SIG-M5 treated with dmso at 0.1 percent for 504 hours (cell line): ENCODE data around the gene KCNE1.
"Not testable (repeated sequence)": the region's sequence is repeated elsewhere in the genome, so short reads cannot be mapped to it uniquely, and the experiment has no call there.

ENCODE experiments used
- DNase-seq: peaks from one replicate; lab custom pipeline; 2025; ENCODE audit not compliant: unreplicated experiment; lab: John Stamatoyannopoulos, UW

Gene KCNE1

GRCh38 chr21:34514576-34515115 is 2.6 kb upstream of the KCNE1 start:
- DNase-seq, result no peak

- peak; percentile 79 for DNase-seq
Observed at GRCh38 chr21:34513129-34513675, 1.2 kb upstream of the KCNE1 start.

GRCh38 chr21:34511181-34511580 is 829 bp downstream of the KCNE1 start:
- no peak for DNase-seq

GRCh38 chr21:34510148-34511142 is 1.6 kb downstream of the KCNE1 start:
- DNase-seq, result peak; percentile 70

- no peak for DNase-seq
Observed at GRCh38 chr21:34509151-34509550, 2.9 kb downstream of the KCNE1 start.

GRCh38 chr21:34504595-34504994 is 7.4 kb downstream of the KCNE1 start:
- no peak for DNase-seq

GRCh38 chr21:34502480-34503106 is 9.4 kb downstream of the KCNE1 start:
- DNase-seq, result no peak

- no peak for DNase-seq
Observed at GRCh38 chr21:34501716-34502115, 10.3 kb downstream of the KCNE1 start.

- no peak for DNase-seq
Observed at GRCh38 chr21:34500191-34500590, 11.8 kb downstream of the KCNE1 start.

- no peak for DNase-seq
Observed at GRCh38 chr21:34499116-34499515, 12.9 kb downstream of the KCNE1 start.

GRCh38 chr21:34498623-34499022 is 13.4 kb downstream of the KCNE1 start:
- no peak for DNase-seq

- DNase-seq, result not testable (repeated sequence)
Observed at GRCh38 chr21:34483854-34484253, 28.2 kb downstream of the KCNE1 start.

GRCh38 chr21:34483435-34483834 is 28.6 kb downstream of the KCNE1 start:
- not testable (repeated sequence) for DNase-seq

GRCh38 chr21:34467333-34467732 is 44.7 kb downstream of the KCNE1 start:
- DNase-seq, result not testable (repeated sequence)

- not testable (repeated sequence) for DNase-seq
Observed at GRCh38 chr21:34459426-34459825, 52.6 kb downstream of the KCNE1 start.

GRCh38 chr21:34458266-34458665 is 53.7 kb downstream of the KCNE1 start:
- not testable (repeated sequence) for DNase-seq

- not testable (repeated sequence) for DNase-seq
Observed at GRCh38 chr21:34456180-34456579, 55.8 kb downstream of the KCNE1 start.

- DNase-seq, result not testable (repeated sequence)
Observed at GRCh38 chr21:34455628-34456027, 56.4 kb downstream of the KCNE1 start.

- not testable (repeated sequence) for DNase-seq
Observed at GRCh38 chr21:34447018-34447417, 65.0 kb downstream of the KCNE1 start.

- DNase-seq, result not testable (repeated sequence)
Observed at GRCh38 chr21:34443486-34443885, 68.5 kb downstream of the KCNE1 start.

GRCh38 chr21:34429710-34430109 is 82.3 kb downstream of the KCNE1 start:
- not testable (repeated sequence) for DNase-seq
